Gastrocnemius medialis (tissue), 4 donors: ENCODE results near the gene METTL16.

Experiments
- POLR2A ChIP-seq, 2 donors: fragments of 450-650 bp; IDR thresholded peaks; one replicate each; pipeline ENCODE4 v1.6.1; 2017; ENCODE audit warnings: antibody characterized with exemption in 2 of 2, mild to moderate bottlenecking in 2 of 2, moderate library complexity in 2 of 2
- TF ChIP-seq, protein P1 (sequence below), 5 experiments: fragments of 450-650 bp in 3 of 5; fragments of 200-600 bp in 2 of 5; sonication (generic) in 2 of 5; IDR thresholded peaks in 4 of 5; conservative IDR thresholded peaks in 1 of 5; 1 replicate in 4 of 5; 2 replicates in 1 of 5; pipeline ENCODE4 v1.5.1; 2016 to 2019; ENCODE audit warnings: antibody characterized with exemption in 5 of 5, mild to moderate bottlenecking in 3 of 5, moderate library complexity in 3 of 5

DNA sequence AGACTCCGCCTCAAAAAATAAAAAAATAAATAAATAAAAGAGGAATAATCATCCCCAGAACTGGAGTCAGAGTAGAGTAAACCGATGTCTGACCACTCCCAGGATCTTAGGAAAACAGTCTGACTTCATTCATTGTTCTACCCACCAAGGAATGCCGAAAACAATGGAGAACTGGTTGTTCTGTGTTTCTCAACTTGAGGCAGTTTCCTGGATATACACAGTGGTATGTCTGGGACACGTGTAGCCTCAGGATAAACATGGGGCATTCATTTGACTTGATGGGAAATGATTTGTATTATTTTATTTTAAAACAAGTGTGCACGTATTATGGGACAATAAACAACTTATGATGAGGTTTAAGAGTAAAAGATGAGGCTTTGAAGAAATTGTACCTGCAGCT lies 49.0 kb upstream of the METTL16 start:
- no peak for TF ChIP-seq POLR2A (IDR thresholded peaks at IDR 0.05)
- TF ChIP-seq, protein P1, sequence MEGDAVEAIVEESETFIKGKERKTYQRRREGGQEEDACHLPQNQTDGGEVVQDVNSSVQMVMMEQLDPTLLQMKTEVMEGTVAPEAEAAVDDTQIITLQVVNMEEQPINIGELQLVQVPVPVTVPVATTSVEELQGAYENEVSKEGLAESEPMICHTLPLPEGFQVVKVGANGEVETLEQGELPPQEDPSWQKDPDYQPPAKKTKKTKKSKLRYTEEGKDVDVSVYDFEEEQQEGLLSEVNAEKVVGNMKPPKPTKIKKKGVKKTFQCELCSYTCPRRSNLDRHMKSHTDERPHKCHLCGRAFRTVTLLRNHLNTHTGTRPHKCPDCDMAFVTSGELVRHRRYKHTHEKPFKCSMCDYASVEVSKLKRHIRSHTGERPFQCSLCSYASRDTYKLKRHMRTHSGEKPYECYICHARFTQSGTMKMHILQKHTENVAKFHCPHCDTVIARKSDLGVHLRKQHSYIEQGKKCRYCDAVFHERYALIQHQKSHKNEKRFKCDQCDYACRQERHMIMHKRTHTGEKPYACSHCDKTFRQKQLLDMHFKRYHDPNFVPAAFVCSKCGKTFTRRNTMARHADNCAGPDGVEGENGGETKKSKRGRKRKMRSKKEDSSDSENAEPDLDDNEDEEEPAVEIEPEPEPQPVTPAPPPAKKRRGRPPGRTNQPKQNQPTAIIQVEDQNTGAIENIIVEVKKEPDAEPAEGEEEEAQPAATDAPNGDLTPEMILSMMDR (IDR thresholded peaks at IDR 0.05 in 4 of 5, conservative IDR thresholded peaks at IDR 0.05 in 1 of 5) = no peak
